Measurements from ENCODE around the gene GTF2IRD2.
A peak's percentile ranks its signal among the peaks of the same experiment; 100 is the strongest.
"Not testable (repeated sequence)": the region's sequence is repeated elsewhere in the genome, so short reads cannot be mapped to it uniquely, and the experiment has no call there.

Gene GTF2IRD2

GRCh38 chr7:74829959-74830358, 21.4 kb downstream of the GTF2IRD2 start:
- H3K36me3 ChIP-seq (ENCODE audit: control insufficient read depth in 2 of 2, insufficient read depth in 1 of 2, low read length in 2 of 2); H3K9me3 ChIP-seq (ENCODE audit: control insufficient read depth, insufficient read depth, low read depth, low read length); H3K4me3 ChIP-seq (ENCODE audit: low read depth, low read length); H3K4me1 ChIP-seq (ENCODE audit: control insufficient read depth, insufficient read depth, low read length); H3K27ac ChIP-seq (ENCODE audit: extremely low read depth, low read depth, low read length); POLR2A ChIA-PET; CTCF ChIA-PET: not testable (repeated sequence)

- CTCF ChIA-PET; POLR2A ChIA-PET; H3K9me3 ChIP-seq (ENCODE audit: control insufficient read depth, insufficient read depth, low read depth, low read length); H3K27ac ChIP-seq (ENCODE audit: extremely low read depth, low read depth, low read length); H3K4me1 ChIP-seq (ENCODE audit: control insufficient read depth, insufficient read depth, low read length); H3K4me3 ChIP-seq (ENCODE audit: low read depth, low read length); H3K36me3 ChIP-seq (ENCODE audit: control insufficient read depth in 2 of 2, insufficient read depth in 1 of 2, low read length in 2 of 2): not testable (repeated sequence)
Observed at GRCh38 chr7:74821259-74821658, 30.1 kb downstream of the GTF2IRD2 start.

- H3K4me1 ChIP-seq (ENCODE audit: control insufficient read depth, insufficient read depth, low read length); H3K9me3 ChIP-seq (ENCODE audit: control insufficient read depth, insufficient read depth, low read depth, low read length); CTCF ChIA-PET; H3K27ac ChIP-seq (ENCODE audit: extremely low read depth, low read depth, low read length); H3K4me3 ChIP-seq (ENCODE audit: low read depth, low read length); POLR2A ChIA-PET; H3K36me3 ChIP-seq (ENCODE audit: control insufficient read depth in 2 of 2, insufficient read depth in 1 of 2, low read length in 2 of 2): not testable (repeated sequence)
Observed at GRCh38 chr7:74820146-74820805, 31.1 kb downstream of the GTF2IRD2 start.

GRCh38 chr7:74815882-74816281, 35.5 kb downstream of the GTF2IRD2 start:
- H3K27ac ChIP-seq (ENCODE audit: extremely low read depth, low read depth, low read length); H3K9me3 ChIP-seq (ENCODE audit: control insufficient read depth, insufficient read depth, low read depth, low read length); H3K36me3 ChIP-seq (ENCODE audit: control insufficient read depth in 2 of 2, insufficient read depth in 1 of 2, low read length in 2 of 2); CTCF ChIA-PET; H3K4me3 ChIP-seq (ENCODE audit: low read depth, low read length); H3K4me1 ChIP-seq (ENCODE audit: control insufficient read depth, insufficient read depth, low read length); POLR2A ChIA-PET: not testable (repeated sequence)

- POLR2A ChIA-PET, CTCF ChIA-PET: not testable (repeated sequence)
Observed at GRCh38 chr7:74798644-74799043, 52.8 kb downstream of the GTF2IRD2 start.

GRCh38 chr7:74797848-74798622, 53.4 kb downstream of the GTF2IRD2 start:
- H3K4me3 ChIP-seq (ENCODE audit: low read depth, low read length); H3K4me1 ChIP-seq (ENCODE audit: control insufficient read depth, insufficient read depth, low read length); POLR2A ChIA-PET; H3K9me3 ChIP-seq (ENCODE audit: control insufficient read depth, insufficient read depth, low read depth, low read length); H3K27ac ChIP-seq (ENCODE audit: extremely low read depth, low read depth, low read length); H3K36me3 ChIP-seq (ENCODE audit: control insufficient read depth in 2 of 2, insufficient read depth in 1 of 2, low read length in 2 of 2); CTCF ChIA-PET: not testable (repeated sequence)

More at GRCh38 chr7:74798644-74799043, 52.8 kb downstream of the GTF2IRD2 start:
- H3K36me3 ChIP-seq (ENCODE audit: control insufficient read depth in 2 of 2, insufficient read depth in 1 of 2, low read length in 2 of 2); H3K4me1 ChIP-seq (ENCODE audit: control insufficient read depth, insufficient read depth, low read length); H3K27ac ChIP-seq (ENCODE audit: extremely low read depth, low read depth, low read length); H3K4me3 ChIP-seq (ENCODE audit: low read depth, low read length); H3K9me3 ChIP-seq (ENCODE audit: control insufficient read depth, insufficient read depth, low read depth, low read length): not testable (repeated sequence)

- H3K36me3 ChIP-seq (ENCODE audit: control insufficient read depth in 2 of 2, insufficient read depth in 1 of 2, low read length in 2 of 2); H3K9me3 ChIP-seq (ENCODE audit: control insufficient read depth, insufficient read depth, low read depth, low read length); H3K4me3 ChIP-seq (ENCODE audit: low read depth, low read length); POLR2A ChIA-PET; H3K4me1 ChIP-seq (ENCODE audit: control insufficient read depth, insufficient read depth, low read length); H3K27ac ChIP-seq (ENCODE audit: extremely low read depth, low read depth, low read length); CTCF ChIA-PET: not testable (repeated sequence)
Observed at GRCh38 chr7:74789200-74789736, 62.1 kb downstream of the GTF2IRD2 start.

GRCh38 chr7:74788369-74789150, 62.8 kb downstream of the GTF2IRD2 start:
- H3K4me1 ChIP-seq (ENCODE audit: control insufficient read depth, insufficient read depth, low read length); CTCF ChIA-PET; H3K27ac ChIP-seq (ENCODE audit: extremely low read depth, low read depth, low read length); POLR2A ChIA-PET; H3K36me3 ChIP-seq (ENCODE audit: control insufficient read depth in 2 of 2, insufficient read depth in 1 of 2, low read length in 2 of 2); H3K9me3 ChIP-seq (ENCODE audit: control insufficient read depth, insufficient read depth, low read depth, low read length): not testable (repeated sequence)
- TF ChIP-seq ZBTB26 (tag by site-specific recombination; optimal IDR thresholded peaks at IDR 0.05), result peak; percentile 58
- H3K4me3 ChIP-seq (ENCODE audit: low read depth, low read length), result peak overlapping the region; percentile 15

GRCh38 chr7:74783595-74783994, 67.8 kb downstream of the GTF2IRD2 start:
- CTCF ChIA-PET; H3K4me1 ChIP-seq (ENCODE audit: control insufficient read depth, insufficient read depth, low read length); H3K9me3 ChIP-seq (ENCODE audit: control insufficient read depth, insufficient read depth, low read depth, low read length); H3K4me3 ChIP-seq (ENCODE audit: low read depth, low read length); H3K36me3 ChIP-seq (ENCODE audit: control insufficient read depth in 2 of 2, insufficient read depth in 1 of 2, low read length in 2 of 2); H3K27ac ChIP-seq (ENCODE audit: extremely low read depth, low read depth, low read length); POLR2A ChIA-PET: not testable (repeated sequence)

- H3K9me3 ChIP-seq (ENCODE audit: control insufficient read depth, insufficient read depth, low read depth, low read length); H3K4me1 ChIP-seq (ENCODE audit: control insufficient read depth, insufficient read depth, low read length); CTCF ChIA-PET; H3K4me3 ChIP-seq (ENCODE audit: low read depth, low read length); H3K27ac ChIP-seq (ENCODE audit: extremely low read depth, low read depth, low read length); POLR2A ChIA-PET; H3K36me3 ChIP-seq (ENCODE audit: control insufficient read depth in 2 of 2, insufficient read depth in 1 of 2, low read length in 2 of 2): not testable (repeated sequence)
Observed at GRCh38 chr7:74781746-74782145, 69.7 kb downstream of the GTF2IRD2 start.
